AG09309 (cell line): Measurements from ENCODE around the gene POLR3K.

Experiments used
- DNase-seq: peaks from one replicate; pipeline ENCODE4 v3.0.0-alpha.2; 2010; ENCODE audit warnings: low read depth
- H3K4me3 ChIP-seq: 2 replicates; pipeline ENCODE4 v1.5.1; 2011; ENCODE audit warnings: mild to moderate bottlenecking, low read depth, low read length, moderate library complexity; ENCODE audit not compliant: control insufficient read depth
- CTCF ChIP-seq: IDR thresholded peaks from 2 replicates; pipeline ENCODE4 v1.5.1; 2011; ENCODE audit warnings: mild to moderate bottlenecking, low read depth, low read length, inconsistent platforms; ENCODE audit not compliant: insufficient read depth, control insufficient read depth; ENCODE audit errors: missing control alignments

The POLR3K gene

GRCh38 chr16:71210-71539 is 17.8 kb upstream of the POLR3K start:
- TF ChIP-seq CTCF: no peak
- H3K4me3 ChIP-seq: peak overlapping the region; percentile 87
- no peak for DNase-seq

GRCh38 chr16:69181-69580 is 15.8 kb upstream of the POLR3K start:
- no peak for DNase-seq
- no peak overlapping the region for H3K4me3 ChIP-seq
- TF ChIP-seq CTCF: no peak

GRCh38 chr16:67884-68789 is 14.7 kb upstream of the POLR3K start:
- no peak for DNase-seq
- no peak for TF ChIP-seq CTCF

GRCh38 chr16:67183-67791 is 13.9 kb upstream of the POLR3K start:
- DNase-seq: no peak
- no peak overlapping the region for H3K4me3 ChIP-seq
- TF ChIP-seq CTCF: no peak

More at GRCh38 chr16:67884-68789, 14.7 kb upstream of the POLR3K start:
- no peak overlapping the region for H3K4me3 ChIP-seq

GRCh38 chr16:66309-67182 is 13.1 kb upstream of the POLR3K start:
- no peak for DNase-seq
- TF ChIP-seq CTCF: no peak
- no peak overlapping the region for H3K4me3 ChIP-seq

GRCh38 chr16:65745-66144 is 12.3 kb upstream of the POLR3K start:
- peak; percentile 99 for TF ChIP-seq CTCF
- no peak for DNase-seq

More at GRCh38 chr16:65745-66144, 12.3 kb upstream of the POLR3K start:
- no peak overlapping the region for H3K4me3 ChIP-seq
